NT2/D1 (cell line): Measurements from ENCODE around the gene GRID2.

Source experiments
- DNase-seq: peaks from one replicate; pipeline ENCODE4 v3.0.0-alpha.2; 2011; ENCODE audit warnings: low read depth, low spot score
- H3K27me3 ChIP-seq: 2 replicates; pipeline ENCODE4 v1.6.0; 2011; ENCODE audit warnings: mild to moderate bottlenecking; ENCODE audit not compliant: insufficient read length, insufficient read depth
- H3K36me3 ChIP-seq: 2 replicates; pipeline ENCODE4 v1.6.1; 2011; ENCODE audit warnings: mild to moderate bottlenecking, low read length, mixed read lengths; ENCODE audit not compliant: insufficient read depth, insufficient read length
- H3K4me1 ChIP-seq: 2 replicates; pipeline ENCODE4 v1.5.1; 2011; ENCODE audit not compliant: insufficient read depth, insufficient read length
- H3K4me3 ChIP-seq: 2 replicates; pipeline ENCODE4 v1.5.1; 2011; ENCODE audit warnings: low read depth; ENCODE audit not compliant: insufficient read length
- H3K9ac ChIP-seq: 2 replicates; pipeline ENCODE4 v1.6.0; 2011; ENCODE audit warnings: low read depth; ENCODE audit not compliant: insufficient read length
- H3K9me3 ChIP-seq: 2 replicates; pipeline ENCODE4 v1.5.1; 2011; ENCODE audit warnings: mild to moderate bottlenecking, low read length; ENCODE audit not compliant: insufficient read depth
- SUZ12 ChIP-seq: IDR thresholded peaks from 2 replicates; pipeline ENCODE4 v1.6.1; 2011; ENCODE audit not compliant: insufficient read length, insufficient read depth; ENCODE audit errors: extremely low read depth
- YY1 ChIP-seq: IDR thresholded peaks from 2 replicates; pipeline ENCODE4 v1.6.1; 2011; ENCODE audit not compliant: insufficient read length, insufficient read depth
- ZNF274 ChIP-seq: IDR thresholded peaks from 2 replicates; pipeline ENCODE4 v1.6.1; 2011; ENCODE audit warnings: mild to moderate bottlenecking, low read depth, low read length

The GRID2 gene

DNA sequence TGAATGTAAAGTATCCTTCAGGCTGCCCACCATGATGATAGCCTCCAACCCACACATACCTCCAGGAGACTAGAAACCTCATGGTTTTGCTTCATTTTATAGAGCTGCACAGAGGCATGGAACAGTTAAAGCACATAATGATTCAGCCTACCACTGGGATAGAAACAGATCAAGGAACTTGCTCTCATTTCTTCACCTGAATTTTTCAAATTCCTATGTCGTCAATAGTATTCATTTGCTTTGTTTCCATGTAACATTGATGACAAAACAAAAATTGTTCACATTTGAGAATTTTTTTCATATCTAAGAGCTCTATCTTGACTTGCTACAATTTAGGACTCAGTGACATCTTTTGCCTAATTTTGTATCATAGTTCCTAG, 1473.3 kb downstream of the GRID2 start:
- no peaks in the 10 kb centered on the region for H3K27me3 ChIP-seq
- no peaks in the 10 kb centered on the region for H3K36me3 ChIP-seq
- no peaks in the 10 kb centered on the region for H3K4me1 ChIP-seq
- TF ChIP-seq ZNF274 (no peak), SUZ12 (no peak), YY1 (no peak)
- no peak for DNase-seq
- no peaks in the 10 kb centered on the region for H3K9me3 ChIP-seq
- no peak overlapping the region for H3K9ac ChIP-seq
- no peak overlapping the region for H3K4me3 ChIP-seq

DNA sequence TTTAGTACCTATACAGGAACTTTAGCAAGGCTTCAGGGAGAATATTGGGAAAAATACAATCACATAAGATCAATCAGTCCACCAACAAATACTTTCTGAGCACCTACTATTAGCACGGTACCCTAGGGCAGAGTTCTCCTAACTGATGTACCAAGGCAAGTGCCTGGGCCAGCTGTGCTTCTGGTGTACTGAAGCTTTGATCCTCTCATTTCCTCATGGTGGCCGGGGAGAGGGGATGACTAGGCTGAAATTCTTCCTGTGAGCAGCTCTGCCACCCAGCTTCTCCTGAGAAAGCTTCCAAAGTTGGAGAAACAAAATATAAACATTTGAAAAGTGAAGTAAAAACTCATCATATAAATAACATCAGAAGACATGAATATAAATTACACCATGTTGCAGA, 1475.5 kb downstream of the GRID2 start:
- Histone ChIP-seq H3K36me3 (no peaks in the 10 kb centered on the region), H3K9ac (no peak overlapping the region), H3K27me3 (no peaks in the 10 kb centered on the region), H3K9me3 (no peaks in the 10 kb centered on the region), H3K4me3 (no peak overlapping the region), H3K4me1 (no peaks in the 10 kb centered on the region)
- TF ChIP-seq SUZ12 (no peak), YY1 (no peak), ZNF274 (no peak)
- DNase-seq: no peak

DNA sequence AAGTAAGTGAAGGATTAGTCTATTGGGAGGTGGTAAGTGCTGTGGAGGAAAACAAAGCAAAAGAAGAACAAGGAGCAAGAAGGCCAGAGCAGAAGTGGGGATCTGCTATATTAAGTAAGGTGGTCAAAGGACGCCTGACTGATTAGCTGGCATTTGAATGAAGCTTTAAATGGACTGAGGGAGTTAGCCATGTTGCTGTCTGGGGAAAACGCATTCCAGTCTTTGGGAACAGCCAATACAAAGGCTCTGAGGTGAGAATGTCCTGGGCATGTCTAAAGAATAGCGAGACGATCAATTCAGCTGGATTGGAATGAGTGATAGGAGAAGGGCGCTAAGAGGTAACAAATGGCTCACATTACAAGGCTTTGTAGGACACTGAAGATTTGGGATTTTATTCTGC, 1476.3 kb downstream of the GRID2 start:
- TF ChIP-seq YY1: no peak
- TF ChIP-seq ZNF274: no peak
- Histone ChIP-seq H3K9me3 (no peaks in the 10 kb centered on the region), H3K27me3 (no peaks in the 10 kb centered on the region), H3K4me1 (no peaks in the 10 kb centered on the region), H3K4me3 (no peak overlapping the region), H3K9ac (no peak overlapping the region), H3K36me3 (no peaks in the 10 kb centered on the region)
- no peak for DNase-seq

DNA sequence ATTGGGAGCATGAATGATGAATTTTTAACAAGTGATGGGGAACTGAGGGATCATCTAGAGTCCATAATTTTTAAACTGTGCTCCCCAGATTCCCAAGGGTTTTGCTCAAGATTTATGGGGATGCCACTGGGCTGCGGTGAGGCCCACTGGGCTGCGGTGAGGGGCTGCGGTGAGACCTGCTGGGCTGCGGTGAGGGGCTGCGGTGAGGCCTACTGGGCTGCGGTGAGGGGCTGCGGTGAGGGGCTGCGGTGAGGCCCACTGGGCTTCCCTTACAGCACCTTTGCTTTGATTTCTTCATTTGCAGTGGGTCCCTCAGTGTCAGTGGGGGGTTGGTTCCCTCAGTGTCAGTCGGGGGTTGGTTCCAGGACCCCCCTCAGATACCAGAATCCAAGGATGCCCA, 1477.4 kb downstream of the GRID2 start:
- Histone ChIP-seq H3K4me3 (no peak overlapping the region), H3K4me1 (no peaks in the 10 kb centered on the region), H3K36me3 (no peaks in the 10 kb centered on the region), H3K27me3 (no peaks in the 10 kb centered on the region), H3K9ac (no peak overlapping the region), H3K9me3 (no peaks in the 10 kb centered on the region)
- no peak for DNase-seq
- TF ChIP-seq SUZ12 (no peak), ZNF274 (no peak), YY1 (no peak)

DNA sequence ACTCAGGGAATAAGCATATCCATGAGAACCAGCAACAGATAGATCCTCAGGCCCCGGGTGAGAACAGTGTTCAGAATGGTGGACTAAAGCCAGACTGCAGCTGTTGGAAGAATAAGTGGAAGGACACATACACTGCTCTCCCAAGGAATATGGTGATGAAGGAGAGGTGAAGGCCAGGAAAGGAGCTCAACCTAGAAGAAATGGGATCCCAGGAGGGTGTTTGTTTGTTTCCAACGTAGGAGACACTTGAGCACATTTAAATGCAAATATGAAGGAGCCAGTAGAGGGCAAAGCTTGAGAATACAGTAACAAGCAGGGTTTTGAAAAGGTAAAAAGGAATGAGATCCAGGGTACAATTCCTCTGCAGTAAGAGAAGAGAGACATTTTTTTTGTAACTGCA, 1482.4 kb downstream of the GRID2 start:
- Histone ChIP-seq H3K4me3 (no peak overlapping the region), H3K36me3 (no peaks in the 10 kb centered on the region)
- no peak for TF ChIP-seq SUZ12
- no peak for TF ChIP-seq ZNF274
- no peak for TF ChIP-seq YY1

DNA sequence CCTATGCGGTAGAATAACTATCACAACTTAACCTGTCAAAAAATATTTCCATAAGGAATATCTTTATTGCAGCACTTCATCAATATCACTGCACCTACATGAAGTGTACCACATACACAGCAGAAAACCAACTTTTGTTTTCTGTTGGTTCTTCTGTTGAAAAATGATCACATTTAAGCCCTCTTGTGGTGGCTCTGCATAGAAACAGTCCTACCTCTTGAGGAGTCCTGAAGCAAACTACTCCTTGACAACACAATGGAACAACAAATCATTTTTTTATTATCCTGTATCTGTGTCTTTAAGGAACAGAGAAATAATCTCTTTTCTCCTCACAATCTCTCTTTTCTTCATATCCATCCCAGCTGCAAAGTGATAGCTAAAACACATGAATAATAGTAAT, 1484.9 kb downstream of the GRID2 start:
- no peaks in the 10 kb centered on the region for H3K4me1 ChIP-seq
- no peak overlapping the region for H3K9ac ChIP-seq
- no peaks in the 10 kb centered on the region for H3K27me3 ChIP-seq
- no peak overlapping the region for H3K4me3 ChIP-seq
- TF ChIP-seq SUZ12 (no peak), YY1 (no peak), ZNF274 (no peak)
- no peak for DNase-seq
- H3K36me3 ChIP-seq: no peaks in the 10 kb centered on the region
- no peaks in the 10 kb centered on the region for H3K9me3 ChIP-seq

More for the DNA sequence above, 1482.4 kb downstream of the GRID2 start:
- H3K9ac ChIP-seq: no peak overlapping the region
- no peaks in the 10 kb centered on the region for H3K4me1 ChIP-seq
- no peaks in the 10 kb centered on the region for H3K9me3 ChIP-seq
- DNase-seq: no peak
- no peaks in the 10 kb centered on the region for H3K27me3 ChIP-seq

DNA sequence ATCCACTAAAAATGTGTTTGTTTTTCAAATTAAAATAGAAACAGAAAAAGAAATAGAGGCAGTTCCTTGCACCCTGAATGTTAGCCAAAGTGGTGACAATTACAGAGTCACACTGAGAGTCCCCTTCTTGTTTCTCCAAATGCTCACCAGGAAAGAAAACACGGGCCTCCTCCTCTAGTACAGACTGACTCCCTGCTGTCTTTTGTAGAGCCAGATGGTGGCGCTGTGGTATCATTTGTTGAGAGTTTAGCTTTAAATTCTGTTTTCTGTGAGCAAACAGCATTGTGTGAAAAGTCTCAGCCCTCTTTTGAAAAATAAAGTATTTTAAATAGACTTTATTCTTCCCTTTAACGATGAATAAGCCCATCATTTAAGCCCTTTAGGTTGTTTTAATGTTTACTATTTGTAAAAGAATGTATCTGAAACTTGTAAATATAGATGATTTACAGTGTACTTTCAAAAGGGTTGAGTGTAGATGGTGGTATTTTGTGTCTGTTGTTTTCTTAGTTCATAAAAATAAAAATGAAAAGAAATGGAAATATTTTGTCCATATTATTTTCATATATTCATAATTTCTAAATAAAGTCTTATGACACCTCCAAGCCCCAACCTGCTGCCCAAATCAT, 1487.9 kb downstream of the GRID2 start:
- no peaks in the 10 kb centered on the region for H3K4me1 ChIP-seq

DNA sequence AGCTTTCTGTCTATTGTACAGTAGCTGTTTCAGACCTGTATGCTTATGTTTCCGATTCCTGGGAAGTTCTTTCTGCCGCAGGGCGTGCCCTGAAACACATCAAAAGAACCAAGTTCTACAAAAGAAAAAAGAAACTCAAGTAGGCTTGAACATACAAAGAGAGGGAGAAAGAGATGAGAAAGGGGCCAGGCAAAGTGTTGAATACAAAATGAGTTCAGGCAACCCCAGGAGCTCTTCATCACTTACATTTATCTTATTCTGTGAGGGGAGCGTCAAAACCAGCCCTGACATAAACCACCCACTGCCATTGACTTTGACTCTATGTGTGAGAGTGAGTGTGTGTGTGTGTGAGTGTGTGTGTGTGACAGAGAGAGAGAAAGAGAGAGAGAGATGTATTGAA, 1498.3 kb downstream of the GRID2 start:
- Histone ChIP-seq H3K9ac (no peak overlapping the region), H3K9me3 (no peaks in the 10 kb centered on the region), H3K4me1 (no peaks in the 10 kb centered on the region), H3K27me3 (no peaks in the 10 kb centered on the region), H3K4me3 (no peak overlapping the region), H3K36me3 (no peaks in the 10 kb centered on the region)
- TF ChIP-seq ZNF274 (no peak), YY1 (no peak), SUZ12 (no peak)
- DNase-seq: no peak

More for the DNA sequence above, 1487.9 kb downstream of the GRID2 start:
- DNase-seq: peak; percentile 43
- Histone ChIP-seq H3K4me3 (no peak overlapping the region), H3K9ac (no peak overlapping the region), H3K27me3 (no peaks in the 10 kb centered on the region), H3K36me3 (no peaks in the 10 kb centered on the region), H3K9me3 (no peaks in the 10 kb centered on the region)
- TF ChIP-seq YY1 (no peak), ZNF274 (no peak), SUZ12 (no peak)
